OCI-LY7 (cell line): Measurements from ENCODE around the gene SATB2.

ENCODE experiments used
- CTCF ChIP-seq: fragments of 200-600 bp; sonication (generic); conservative IDR thresholded peaks from 2 replicates; pipeline ENCODE4 v1.5.1; 2014; ENCODE audit warnings: mild to moderate bottlenecking, antibody characterized with exemption, low read length, moderate library complexity, mixed read lengths
- EZH2phosphoT487 ChIP-seq: fragments of 200-600 bp; sonication (generic); IDR thresholded peaks from 2 replicates; pipeline ENCODE4 v1.6.1; 2018; ENCODE audit warnings: low read depth, borderline replicate concordance, mild to moderate bottlenecking, mixed run types, antibody characterized with exemption, low read length, moderate library complexity, mixed read lengths

DNA sequence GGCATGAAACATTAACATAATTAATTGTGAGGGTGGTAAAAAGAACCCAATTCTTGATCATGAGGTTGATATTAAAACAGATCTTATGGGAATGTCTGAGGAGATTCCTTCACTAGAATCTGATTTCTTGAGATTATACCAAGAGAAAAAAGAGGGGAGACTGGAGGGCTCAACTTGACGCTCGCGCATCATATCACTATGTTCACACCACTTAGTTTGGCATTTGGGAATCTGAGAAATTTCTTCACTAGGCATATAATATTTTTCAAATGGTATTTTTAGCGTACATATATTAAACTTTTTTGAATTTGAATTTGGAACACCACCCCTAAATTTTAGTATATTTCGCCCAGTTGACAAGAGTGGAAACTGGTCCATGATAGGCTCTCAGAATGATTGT, 140.1 kb downstream of the SATB2 start:
- TF ChIP-seq CTCF (no peak), EZH2phosphoT487 (no peak)
